GM21825 (cell line): ENCODE data around the gene SPATA13.

ENCODE experiments used
- ATAC-seq: cut with Tn5 transposase; IDR thresholded peaks from one replicate; pipeline ENCODE4 v1.9.1; 2021; ENCODE audit warnings: mild to moderate bottlenecking, moderate library complexity; ENCODE audit not compliant: unreplicated experiment

Gene SPATA13

DNA sequence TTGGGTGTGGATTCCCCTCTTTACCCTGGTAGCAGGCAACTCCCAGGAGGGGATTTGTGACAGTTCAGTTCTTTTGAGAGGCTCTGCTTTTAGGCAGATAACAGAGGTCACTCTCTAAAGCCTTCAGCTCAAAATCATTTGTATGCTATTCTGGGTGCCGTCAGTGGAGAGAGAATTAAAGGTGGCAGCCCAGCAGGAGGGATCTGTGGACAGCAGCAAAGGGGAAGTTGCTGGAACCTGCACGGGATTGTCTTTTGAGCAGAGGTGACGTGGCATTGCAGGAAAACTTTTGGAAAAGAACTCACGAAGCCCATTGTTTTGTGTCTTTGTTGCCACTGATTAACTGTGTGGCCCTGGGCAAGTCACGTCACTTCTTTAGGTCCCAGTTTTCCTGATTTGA, 86.5 kb downstream of the SPATA13 start:
- no peak for ATAC-seq

DNA sequence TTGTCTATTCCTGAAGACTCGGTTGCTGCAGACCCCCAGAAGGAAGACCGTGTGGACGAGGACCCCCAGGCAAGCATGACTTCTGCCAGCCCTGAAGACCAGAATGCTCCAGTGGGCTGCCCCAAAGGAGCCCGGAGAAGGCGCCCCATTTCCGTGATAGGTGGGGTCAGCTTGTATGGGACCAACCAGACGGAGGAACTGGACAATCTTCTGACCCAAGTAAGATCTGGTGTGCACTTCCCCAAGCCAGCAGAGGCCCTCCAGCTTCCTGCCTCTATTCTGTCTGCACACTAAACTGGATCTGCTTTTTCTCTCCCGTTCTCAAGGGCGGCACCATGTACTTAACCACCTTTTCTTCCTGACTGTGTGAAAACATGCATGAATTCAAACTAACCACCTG, 89.1 kb downstream of the SPATA13 start:
- ATAC-seq = no peak

DNA sequence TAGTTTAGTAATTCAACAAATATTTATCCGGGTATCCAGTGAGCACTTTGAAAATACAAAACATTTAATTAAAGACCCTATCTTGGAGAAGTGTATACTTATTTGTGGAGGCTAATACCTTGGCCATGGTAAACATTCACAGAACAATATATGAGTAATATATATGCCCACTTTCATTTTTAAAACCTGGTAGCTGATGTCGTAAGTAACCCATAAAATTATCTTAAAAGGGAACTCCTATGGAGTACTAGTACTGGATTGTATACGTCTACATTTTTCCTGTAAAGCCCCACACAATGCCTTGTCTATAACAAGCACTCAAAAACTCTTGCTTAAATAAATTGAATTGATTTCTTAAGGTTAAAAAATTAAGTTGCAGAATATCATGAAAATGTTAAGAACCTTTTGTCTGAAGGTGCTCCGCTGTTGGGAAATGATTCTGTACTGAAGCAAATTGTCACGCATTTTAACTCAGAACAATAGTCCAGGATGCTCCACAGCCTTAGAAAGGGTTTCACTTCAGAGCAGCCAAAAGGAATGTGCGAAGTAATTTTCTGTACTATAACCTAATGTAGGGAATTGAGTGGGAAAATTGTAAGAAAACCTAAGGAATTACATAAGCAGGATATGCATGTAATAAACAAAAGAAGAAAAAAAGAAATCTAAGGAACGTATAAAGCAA, 90.0 kb downstream of the SPATA13 start:
- ATAC-seq = no peak

DNA sequence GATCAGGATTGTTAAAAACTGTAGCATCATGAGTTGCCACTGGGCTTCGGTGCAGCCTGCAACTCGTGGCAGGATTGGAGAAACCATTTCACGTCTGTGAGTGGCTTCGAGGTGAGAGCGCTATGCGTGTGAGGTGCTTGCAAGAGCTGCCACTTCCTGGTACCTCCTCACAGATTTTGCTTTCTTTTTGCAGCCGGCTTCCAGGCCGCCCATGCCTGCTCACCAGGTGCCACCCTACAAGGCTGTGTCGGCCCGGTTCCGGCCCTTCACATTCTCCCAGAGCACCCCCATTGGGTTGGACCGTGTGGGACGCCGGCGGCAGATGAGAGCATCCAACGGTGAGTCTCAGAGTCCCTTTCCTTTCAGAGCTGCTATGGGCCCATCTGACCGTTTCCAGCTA, 91.0 kb downstream of the SPATA13 start:
- no peak for ATAC-seq

DNA sequence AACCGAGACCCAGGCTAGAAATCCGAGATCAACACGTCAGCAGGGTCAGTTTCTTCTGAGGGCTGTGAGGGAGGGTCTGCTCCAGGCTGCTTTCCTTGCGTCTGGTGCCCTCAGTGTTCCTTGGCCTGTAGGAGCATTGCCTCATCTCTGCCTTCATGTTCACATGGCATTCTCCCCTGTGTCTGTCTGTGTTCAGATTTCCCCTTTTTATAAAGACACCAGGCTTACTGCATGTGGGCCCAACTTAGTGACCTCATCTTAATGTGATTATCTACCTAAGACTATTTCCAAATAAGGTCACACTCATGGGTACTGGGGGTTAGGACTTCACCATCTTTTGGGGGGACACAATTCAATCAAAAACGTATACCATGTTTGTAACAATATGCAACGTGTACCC, 91.6 kb downstream of the SPATA13 start:
- ATAC-seq = no peak

DNA sequence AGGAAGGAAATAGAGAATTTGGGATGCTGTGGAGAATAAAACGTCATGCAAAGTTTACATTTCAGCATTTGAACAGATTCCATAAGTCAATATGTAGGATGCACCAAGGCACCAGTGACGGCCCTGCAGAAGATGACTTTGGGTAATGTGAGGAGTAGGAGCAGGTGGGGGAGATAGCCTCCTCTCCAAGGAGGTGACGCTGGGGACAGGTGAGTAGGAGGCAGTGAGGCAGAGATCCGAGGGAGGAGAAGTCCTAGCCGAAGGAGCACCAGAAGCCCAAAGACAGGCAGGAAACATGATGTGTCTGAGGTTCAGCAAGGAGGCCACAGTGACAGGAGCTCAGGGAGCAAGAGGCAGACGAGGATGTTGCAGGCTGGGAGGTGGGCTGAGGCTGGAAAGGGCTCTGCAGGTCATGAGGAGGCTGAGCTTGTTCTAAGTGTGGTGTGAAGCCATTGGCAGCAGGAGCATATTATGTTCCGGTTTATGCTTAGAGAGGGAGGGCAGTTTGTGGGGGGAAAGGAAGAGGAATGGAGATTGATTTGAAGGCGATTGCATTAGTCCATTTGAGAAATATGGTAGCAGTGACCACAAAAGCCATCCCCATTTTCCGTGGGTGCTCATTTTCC, 93.1 kb downstream of the SPATA13 start:
- no peak for ATAC-seq

DNA sequence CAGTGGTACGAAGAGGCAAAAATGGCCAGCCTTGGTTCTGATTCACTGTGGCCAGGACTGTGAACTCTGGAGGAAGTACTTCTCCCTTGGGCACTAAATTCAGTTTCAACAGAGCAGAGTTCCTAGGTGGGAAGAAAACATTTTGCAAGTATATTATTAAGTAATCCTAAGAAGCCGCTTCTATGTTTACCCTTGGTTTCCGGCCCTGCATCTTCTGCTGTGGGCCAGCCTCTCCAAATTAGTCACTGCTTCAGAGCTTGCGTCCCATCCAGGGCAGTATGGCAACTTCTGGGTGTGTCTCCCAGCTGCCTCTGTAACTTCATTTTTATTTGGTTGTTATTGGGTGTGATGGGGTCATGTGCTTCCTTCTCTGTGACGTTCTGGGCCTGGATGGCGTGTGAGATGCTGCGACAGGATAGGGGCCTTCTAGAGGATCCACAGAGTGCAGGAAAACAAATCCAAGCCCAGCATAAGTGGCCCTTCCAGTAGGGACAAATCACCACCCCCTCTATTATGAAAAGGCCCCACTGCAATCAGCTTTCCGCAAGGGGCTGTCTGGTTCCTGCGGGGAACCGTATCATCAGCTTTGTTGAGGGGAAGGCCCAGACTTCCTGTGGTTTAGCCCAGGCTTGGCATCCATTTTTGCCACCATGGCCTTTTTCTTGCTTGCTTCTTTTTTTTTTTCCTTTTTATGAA, 93.8 kb downstream of the SPATA13 start:
- no peak for ATAC-seq

DNA sequence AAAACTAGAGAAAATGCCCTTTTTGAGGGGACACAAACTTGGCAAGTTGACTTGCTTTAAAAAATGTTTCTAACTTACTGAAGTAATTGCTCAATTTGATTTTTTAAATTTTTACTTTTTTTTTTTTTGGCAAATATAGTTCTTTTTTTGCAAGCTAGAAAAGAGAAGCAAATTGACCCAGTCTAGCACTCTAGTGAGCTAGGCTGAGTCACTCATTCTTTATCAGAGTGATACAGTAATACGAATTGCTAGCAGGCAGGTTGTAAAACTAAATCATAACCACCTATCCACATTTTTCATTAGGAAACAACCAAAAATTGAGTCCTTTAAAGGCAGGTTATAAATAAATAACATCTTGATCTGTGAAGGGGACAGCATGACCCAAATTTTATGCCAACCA, 97.0 kb downstream of the SPATA13 start:
- ATAC-seq = no peak

DNA sequence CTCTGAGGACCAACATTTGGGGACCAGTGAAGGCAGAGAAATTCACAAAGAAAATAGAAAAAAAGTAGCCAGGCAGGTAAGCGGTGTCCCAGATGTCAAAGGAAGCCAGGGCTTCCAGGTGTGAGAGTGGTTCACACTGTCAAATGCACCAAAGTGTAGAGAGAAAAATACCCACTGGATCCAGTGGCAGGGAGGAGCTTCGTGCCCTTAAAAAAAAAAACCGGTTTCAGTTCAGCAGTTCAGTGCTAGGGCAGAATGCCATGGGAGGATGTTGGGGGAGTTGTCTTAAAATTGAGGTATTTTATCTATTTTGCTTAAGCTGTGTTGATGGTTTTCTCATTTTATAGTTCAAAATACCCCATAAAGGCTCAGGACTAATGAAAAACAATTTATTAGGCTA, 101.0 kb downstream of the SPATA13 start:
- ATAC-seq = no peak

DNA sequence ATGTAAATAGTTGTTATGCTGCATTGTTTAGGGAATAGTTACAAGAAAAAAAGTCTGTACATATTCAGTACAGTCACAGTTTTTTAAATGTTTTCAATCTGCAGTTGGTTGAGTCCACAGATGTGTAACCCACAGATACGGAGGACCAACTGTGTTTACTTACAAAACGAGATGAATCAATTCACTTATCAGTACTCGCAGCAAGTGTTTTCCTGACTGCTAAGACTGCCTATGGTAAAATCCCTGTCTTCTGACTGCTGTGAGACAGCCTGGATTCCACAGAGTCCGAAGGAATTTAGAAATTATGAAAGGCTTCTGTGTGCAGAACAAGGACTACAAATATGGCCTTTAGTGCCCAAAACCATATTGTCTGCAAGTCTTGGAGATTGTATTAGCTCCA, 103.1 kb downstream of the SPATA13 start:
- no peak for ATAC-seq

DNA sequence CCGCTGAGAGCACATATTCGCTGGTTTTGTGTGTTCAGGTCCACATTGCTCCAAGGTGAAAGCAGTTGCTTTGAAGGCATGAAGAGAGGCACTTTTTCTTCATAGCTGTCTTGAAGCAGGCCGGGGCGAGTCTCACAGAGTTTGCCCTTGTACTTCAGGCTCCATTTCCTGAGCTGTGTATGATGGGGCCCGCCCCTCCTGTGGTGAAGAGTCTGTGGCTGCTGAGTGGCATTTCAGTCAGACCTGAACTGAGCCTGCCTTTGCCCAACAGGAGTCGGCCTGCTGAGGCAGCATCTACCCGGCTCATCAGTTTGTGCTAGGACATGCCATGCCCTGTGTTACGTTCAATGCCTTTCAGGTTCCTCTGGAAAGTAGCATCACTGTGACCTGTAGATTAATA, 104.5 kb downstream of the SPATA13 start:
- ATAC-seq = peak; percentile 64

DNA sequence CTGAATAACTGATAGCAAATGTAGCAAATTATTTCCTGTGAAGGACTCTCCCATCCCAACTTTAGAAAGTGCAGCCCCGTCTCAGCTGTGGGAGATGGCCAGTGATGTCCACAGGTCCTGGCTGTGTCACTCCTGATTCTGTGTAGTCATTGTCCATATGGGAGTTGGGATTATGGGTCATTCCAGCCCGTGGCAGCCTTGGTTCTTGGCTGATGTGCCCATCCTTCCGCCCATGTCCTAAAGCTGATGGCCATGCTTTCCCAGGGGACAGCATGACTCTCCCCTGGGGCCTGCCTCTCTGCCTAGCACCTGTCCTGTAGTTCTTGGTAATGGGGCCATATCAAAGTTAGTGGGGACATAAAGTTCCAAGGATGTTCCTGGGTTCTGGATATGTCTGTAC, 104.9 kb downstream of the SPATA13 start:
- no peak for ATAC-seq

DNA sequence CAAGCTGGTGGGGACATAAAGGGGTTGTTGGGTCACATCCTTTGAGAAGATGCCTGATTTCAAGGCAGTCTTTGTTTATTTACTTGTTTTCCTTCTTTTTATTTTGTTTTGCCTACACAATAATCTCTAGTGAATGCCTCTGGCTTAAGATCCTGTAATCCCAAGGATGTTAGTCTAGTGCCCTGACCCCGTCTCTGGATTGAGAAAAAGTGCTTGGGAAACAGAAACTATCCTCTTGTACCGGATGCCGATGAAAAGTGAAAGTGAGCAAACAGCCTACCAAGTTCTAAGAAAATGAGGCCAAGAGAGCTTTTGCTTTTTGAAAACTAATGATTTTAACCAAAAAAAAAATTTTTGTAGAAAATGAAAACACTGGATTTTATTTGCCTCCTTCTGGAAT, 106.8 kb downstream of the SPATA13 start:
- ATAC-seq = no peak

DNA sequence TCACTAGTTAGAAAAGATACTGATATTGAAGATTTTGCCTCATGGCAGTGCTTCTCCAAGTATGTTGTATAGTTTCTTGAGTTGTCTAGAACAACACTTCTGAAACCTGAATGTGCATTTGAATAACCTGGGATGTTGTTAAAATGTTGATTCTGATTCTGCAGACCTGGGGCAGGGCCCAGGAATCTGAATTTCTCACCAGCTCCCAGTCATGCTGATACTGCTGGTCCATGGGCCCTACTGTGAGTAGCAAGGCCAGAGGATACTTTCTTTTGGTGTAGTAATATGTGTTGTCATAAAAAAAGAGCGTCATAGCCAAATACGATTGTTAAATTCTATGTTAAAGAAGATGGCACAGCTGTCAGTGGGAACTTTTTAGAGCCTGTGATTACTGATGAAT, 107.3 kb downstream of the SPATA13 start:
- no peak for ATAC-seq

DNA sequence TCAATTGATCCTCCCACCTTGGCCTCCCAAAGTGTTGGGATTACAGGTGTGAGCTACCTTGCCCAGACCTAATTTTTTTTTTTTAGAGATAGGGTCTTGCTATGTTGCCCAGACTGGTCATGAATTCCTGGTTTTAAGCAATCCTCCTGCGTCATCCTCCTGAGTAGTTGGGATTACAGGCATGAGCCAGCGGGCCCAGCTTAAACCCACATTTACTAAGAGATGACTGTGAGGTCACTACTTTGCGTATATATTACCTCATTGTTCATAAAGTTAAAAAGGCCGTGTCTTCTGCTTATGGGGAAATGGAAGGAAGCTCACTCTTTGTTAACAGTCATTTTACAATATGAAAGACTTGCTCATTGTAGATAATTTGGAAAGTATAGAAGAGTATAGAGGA, 109.3 kb downstream of the SPATA13 start:
- no peak for ATAC-seq

DNA sequence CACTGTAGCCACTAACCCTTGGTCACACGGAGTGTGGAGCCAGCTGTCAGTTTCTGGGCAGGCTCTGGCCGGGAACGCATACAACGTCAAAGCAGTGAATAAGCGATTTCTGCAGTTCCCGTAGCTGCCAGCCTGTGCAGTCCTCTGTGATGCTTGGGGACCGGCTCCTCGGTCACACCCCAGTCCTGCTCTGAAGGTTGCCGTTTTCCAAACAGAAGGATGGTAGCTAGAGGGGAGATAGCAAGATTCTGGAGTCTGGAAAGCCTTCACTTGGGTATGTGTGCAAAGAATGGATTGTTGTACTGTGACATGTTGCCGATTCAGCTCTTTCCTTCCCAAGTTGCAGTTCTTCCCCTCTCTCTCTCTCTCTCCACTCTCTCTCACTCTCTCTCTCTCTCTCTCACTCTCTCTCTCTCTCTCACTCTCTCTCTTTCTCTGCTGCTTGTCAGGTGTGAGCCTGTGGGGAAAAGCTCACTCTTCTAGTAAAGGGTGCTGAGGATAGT, 110.2 kb downstream of the SPATA13 start:
- peak; percentile 33 for ATAC-seq

DNA sequence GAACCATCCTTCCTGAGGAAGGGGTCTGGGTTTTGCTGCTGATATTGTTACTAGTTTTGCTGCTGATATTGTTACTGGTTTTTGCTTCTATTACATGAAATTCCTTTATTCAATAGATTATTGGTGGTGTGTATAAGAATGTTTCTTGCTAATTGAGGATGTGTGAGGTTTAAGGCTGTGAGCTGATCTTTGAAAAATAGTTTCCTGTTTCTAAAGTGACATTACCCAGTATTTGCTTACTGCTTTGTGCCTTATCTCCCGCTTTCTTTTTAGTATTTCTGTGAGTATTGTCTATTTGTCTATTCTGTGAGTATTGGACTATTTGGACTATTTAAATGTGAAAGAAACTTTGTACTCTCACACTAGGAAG, 110.7 kb downstream of the SPATA13 start:
- no peak for ATAC-seq

DNA sequence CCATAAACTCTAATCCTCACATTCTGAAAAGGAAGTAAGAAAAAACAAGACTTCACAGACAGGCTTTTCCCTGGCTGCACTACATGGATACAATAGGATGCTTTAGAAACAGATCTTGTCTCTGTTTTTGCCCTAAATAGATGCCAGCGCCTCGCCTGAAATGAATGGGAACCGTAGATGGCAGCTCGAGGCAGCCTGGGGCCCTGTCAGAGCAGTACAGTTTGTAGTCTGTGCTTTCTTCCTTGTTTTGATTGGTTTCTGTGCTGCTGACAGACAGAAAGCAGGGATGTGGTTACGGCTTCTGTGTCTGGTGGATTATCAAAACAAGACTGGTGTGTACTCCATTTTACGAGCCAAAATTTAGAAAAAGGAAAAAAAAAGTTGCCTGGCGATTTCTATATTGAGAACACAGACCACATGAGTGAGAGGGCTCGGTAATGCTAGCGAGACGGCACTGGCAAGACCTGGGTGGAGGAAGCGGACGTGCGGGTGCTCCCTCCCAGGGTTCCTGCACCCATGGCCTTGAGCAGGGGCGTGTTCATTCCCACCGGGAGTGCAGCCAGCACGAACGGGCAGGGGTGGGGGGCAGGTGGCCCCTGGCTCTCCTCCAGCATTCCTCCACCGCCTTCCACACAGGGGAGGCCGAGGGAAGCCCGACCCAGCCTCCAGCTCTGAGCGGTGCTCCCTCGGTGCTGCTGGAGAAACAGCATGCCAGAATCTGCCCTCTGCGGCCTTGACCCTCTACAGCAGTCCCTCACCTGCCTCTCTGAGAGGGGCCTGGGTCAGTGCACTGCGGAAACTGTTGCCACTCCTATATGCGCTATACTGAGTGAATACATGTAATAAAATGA, 111.3 kb downstream of the SPATA13 start:
- ATAC-seq = peak; percentile 41

DNA sequence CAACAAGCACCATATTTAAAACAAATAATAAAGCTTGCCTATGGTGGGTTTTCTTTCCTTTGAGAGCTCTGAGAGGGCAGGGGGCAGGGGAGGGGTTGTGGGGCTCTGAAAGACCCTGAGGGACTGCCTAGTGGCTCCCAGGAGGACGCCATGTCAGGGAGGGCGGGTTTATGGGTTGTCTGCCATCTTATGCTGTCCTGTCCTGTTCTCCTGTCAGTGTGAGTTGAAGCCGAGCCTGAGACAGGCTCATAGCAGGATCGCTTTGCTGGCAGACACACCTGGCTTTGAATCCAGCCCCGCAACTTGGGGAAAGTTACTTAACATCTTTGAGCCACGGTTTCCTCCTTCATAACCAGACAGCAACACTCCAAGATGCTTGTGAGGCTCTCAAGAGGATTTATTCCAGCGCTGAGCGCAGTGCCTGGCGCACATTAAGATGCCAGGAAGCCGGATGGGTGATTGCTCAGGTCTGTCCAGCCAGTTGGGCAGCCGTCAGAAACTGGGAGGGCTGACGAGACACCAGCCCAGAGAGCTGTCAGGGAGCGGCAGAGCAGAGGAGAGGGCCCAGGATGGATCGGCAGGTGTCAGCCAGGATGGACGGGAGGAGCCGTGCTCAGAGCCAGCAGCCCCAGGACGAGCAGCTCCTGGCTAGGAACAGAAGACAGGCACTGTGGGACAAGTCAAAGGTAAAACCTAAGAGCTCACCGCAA, 112.1 kb downstream of the SPATA13 start:
- ATAC-seq = no peak

DNA sequence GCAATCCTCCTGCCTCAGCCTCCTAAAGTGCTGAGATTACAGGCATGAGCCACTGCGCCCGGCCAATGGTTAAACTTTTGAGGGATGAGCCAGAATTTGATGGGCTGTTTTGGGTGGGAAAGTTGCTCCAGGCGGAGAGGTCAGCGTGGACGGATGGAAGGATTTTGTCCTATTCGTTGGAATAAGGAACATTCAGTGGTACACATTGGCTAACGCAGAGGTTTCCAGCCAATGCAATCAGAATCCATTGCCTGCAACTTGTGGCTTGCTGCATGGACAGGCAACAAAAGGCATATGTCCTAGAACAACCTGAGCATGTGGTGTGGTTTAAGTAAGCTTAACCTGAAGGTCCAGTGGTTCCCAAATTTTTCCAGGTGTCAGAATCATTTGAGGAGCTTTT, 113.4 kb downstream of the SPATA13 start:
- no peak for ATAC-seq
